ENCODE data around the gene CFAP57. TPM values are rescaled to one million over a fixed set of nuclear protein-coding genes. Genes with fewer than 3 reads are reported as not detected.
A peak's percentile ranks its signal among the peaks of the same experiment; 100 is the strongest.

Gene CFAP57
- total RNA-seq, 1 donor from 2014 or later: 0.51 TPM

DNA sequence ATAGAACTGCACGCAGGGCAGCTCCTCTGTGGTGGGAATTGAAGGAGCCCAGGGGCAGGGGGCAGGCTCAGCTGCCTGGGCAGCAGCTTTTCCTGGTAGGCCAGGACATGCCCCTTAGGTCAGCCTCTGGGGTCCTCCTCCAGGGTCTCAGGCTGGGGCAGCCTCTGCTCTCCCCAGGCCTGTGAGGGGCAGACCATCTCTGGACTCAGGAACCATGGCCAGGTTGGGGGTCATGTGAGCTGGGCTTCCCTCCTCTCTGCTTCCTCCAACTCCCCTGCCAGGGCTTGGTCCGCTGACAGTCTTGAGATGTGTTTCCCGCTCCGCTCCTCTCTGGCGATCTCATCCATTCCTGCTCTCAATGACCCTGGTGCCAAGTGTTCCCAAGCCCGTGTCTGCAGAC lies 107.5 kb downstream of the CFAP57 start:
- DNase-seq: no peak

DNA sequence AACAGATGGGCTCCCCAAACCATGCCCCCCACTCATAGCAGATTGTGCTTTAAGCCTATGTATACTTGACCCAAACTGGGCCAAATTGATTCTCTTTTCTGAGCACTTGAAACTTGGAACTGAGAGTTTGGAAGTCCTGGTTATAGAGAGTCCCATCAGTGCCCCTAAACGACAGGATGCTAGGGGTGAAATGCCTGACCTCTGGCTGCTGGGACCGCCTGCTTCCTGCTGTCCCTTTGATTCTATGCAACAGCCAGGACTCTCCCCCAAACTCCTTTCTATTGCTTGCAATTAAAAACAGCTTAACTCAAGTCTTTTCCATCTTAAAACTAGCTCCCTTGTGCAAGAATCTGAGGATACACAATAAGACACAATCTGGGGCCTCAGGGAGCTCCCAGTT lies 108.6 kb downstream of the CFAP57 start:
- no peak for DNase-seq

DNA sequence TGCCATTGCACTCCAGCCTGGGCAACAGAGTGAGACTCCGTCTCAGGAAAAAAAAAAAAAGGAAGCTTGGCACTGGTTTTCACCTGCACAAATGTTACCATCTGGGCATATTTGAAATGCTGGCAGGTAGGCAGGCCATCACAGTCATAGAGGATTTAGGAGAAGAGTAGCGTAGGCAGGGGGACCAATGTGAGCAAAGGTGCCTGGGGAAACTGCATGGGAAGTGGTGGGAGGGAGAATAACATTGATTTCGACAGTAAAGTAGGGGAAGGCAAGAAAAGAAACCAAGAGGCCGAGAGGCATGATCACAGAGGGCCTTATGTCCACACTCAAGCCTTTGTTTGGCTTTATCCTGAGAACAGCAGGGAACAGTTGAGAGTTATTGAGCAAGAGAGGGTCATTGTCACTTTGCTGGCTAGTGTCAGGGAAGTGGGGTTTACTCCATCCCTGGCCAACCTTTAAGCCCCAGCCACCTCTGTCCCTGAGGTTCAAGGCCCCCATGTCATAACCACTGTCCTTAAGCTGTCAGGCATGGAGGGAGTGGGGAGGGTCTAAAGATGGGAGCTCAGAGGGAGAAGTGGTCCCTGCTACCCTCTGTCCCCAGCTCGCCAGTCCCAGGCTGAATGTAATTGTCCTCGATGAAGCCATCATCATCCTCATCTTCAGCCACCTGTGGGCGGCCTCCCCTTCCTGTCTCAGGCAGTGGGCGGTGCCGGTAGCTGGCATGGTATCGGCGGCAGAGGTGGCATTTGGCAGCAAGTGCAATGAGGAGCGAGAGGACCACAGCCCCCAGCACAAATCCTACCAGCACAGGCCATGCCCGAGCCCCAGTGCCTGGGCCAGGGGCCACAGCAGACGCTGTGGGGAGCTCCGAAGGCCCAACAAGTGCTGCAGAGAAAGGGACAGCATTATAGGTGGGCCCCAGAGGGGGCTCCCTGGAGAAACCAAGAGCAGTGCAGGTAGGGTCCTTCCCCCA lies 110.4 kb downstream of the CFAP57 start:
- DNase-seq: no peak

DNA sequence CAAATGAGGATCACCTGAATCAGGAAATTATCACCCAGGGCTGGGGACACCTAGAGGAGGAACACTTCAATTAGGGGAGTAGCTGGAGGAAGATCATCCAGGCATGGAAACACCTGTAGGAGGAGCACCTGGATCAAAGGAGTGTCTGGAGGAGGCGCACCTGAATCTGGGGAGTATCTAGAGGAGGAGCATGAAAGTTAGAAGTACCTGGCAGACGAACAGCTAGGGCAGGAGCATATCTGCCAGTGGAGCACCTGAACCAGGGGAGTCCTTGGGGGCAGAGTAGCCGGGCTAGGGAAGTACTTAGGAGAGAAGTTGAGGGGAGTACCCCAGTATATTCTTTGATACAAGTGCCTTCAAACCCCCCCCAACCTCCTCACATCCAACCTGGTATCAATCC lies 111.9 kb downstream of the CFAP57 start:
- no peak for DNase-seq

DNA sequence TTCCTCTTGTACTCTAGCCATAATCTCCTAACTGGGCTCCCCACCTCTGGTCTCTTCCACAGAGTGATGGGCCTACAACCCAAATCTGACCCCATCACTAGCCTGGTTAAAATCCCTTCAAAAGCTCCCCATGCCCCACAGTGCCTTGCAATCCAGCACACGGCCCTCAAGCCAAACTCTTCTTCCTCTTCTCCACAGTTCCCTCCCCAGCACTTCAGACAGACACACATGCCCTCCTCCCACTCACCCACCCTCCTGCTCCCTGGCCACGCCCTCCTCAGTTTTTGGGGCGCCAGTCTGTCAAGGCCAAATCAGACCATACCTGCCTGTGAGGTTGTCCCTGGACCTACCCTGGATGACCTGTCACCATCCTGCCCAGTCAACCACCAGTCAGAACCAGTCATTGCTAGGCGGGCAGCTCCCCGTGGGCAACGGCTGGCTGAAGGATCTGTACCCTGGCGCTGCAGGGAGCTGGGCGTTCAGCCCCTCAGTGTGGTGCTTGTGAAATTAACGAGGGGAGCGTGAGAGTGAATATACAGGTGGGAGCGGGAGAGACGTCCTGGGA lies 112.5 kb downstream of the CFAP57 start:
- no peak for DNase-seq

DNA sequence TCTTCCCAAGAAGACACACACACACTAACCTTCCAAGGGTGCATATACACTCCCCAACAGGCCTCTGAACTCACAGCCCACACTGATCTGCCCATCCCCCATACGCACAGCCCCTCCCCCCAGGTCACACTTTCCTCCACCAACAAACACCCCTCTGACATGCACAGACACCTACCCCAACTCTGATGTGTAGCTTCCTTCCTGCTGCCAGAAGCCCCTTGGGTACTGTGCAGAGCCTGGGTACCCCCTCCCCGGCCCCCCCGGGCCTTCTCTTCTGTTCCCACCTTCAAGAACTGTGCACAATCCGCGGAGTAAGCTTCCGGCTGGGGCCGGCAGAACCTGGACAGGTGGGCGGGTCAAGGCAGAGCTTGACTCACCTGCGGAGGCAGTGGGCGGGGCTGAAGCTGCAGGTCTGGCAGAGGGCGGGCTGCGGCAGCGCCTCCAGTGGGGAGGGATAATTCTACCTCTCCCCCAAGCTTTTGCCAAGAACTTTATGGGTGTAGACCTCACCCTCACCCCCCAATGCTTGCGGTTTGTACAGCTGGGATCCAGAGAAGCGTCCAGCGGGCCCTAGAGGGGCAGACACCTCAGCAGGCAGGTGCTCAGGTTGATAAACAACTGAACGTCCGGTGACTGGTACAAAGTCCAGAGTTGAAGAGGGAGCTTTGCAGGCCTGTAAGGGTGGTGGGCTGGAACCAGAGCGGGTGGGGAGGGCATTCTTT lies 113.3 kb downstream of the CFAP57 start, which contains the start of gene C1orf210:
Gene C1orf210, minus strand, starts transcription at position 313 of the 722 bp plus-strand sequence. CDS start 2,311 bp downstream, outside the sequence.
- DNase-seq: peak; percentile 21

DNA sequence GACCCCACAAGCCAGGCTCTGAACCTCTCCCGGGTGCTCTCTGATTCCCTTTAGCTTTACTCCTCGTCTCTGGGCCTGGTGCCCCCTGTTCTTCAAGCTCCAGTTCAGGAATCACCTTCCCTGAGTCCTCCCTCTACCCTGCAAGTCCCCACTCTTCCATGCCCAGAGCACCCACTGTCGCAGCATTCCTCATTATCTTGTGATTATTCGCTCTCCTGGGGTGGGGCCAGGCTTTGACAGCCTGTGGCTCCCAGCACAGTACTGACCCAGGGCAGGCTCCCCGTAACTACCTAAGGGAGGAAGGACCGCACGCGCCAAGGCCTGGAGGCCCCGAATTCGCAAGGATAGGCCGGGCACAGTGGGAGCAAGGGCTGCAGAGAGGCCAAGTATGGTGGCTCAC lies 114.0 kb downstream of the CFAP57 start:
- DNase-seq: no peak

DNA sequence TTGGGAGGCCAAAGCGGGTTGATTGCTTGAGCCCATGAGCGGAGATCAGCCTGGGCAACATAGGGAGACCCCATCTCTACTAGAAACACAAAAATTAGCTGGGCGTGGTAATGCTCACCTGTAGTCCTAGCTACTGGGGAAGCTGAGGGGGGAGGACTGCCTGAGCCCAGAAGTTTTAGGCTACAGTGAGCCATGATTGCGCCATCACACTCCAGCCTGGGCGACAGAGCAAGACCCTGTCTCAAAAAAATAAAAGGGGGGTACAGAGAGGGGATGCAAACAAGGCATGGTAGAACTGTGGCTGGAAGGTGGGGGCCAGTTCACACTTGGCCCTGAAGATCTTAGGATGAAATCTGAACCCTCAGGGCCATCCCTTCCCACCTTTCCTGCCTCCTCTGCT lies 114.4 kb downstream of the CFAP57 start:
- no peak for DNase-seq

DNA sequence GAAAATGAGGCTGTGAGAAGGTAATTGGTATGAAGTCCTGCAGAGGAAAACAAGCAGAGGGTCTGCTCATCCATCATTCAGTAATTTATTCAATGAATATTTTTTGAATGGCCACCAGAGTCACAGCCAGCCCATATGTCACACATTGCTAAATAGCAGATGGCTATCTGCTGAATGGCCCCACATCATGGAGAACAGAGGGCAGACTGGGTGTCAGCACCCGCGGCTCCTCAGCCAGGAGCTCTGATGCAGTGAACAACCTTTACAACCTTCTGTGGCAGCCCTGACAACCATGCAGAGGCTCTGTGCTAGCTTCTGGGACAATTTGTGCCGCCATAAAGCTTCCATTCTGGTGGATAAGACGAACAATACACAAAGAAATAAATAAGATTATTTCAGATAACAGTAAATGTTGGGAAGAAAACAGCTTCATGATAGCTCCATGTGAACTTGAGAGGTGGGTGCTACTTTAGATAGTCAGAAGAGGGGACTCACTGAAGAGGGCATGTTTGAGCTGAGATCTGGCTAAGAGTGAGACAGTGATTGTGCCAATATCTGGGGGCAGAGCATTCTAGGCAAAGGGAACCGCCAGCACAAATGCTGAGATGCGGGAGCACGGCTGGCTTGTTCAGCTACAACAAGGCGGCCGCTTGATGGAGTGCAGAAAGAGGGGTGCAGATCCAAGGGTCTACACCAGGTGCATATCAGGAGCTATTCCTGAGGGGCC lies 116.1 kb downstream of the CFAP57 start:
- no peak for DNase-seq

DNA sequence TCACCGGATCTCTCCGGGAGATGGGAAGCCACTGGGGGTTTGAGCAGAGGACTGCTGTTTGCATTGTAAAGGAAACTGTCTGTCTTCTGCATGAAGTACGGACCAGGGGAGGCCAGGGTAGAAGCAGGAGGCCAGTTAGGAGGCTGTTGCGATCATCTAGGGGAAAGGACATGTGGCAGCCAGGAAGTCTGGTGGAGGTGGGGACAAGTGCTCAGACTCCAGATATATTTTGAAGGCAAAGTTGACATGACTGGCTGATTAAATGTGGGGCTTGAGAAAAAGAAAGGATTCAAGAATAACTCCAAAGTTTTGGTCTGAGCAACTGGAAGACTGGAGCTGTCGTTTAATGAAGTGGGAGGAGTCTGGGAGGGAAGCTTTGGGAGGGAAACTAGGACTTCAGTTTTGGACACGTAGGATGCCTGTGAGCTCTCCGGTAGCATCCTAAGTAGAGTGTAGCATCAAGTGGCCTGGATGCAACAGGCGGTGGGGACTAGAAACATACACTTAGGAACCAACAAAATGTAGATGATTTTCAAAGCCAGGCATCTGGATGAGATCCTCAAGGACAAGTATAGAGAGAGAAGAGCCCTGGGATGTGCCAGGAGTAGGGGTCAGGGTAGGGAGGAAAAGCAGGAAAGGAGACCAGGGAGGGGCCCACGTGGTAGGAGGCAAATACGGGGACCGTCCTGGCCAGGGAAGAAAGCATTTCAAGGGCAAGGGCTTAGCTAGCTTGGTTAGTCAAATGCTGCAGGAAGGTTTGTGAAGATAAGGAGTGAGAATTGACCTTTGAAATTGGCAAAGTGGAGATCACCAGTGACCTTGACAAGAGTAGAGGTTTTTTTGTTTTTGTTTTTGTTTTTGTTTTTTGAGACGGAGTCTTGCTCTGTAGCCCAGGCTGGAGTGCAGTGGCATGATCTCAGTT lies 116.9 kb downstream of the CFAP57 start:
- no peak for DNase-seq

DNA sequence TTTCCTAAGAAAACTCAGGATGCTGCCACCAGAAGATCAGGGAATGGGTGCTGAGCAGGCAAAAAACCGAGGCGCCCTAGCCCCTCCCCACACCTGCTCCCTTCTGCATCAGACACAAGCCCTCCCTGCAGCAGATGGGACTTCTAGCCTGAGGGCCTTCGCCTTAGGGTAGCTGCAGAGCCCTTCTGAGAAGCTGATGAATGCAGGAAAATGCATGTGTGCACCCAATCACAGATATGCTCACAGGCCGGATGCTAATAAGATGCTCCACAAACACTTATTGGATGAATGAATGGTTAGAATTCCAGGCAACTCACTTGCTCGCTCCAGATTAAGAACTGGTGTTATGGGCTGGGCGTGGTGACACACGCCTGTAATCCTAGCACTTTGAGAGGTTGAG lies 120.1 kb downstream of the CFAP57 start:
- DNase-seq: no peak

DNA sequence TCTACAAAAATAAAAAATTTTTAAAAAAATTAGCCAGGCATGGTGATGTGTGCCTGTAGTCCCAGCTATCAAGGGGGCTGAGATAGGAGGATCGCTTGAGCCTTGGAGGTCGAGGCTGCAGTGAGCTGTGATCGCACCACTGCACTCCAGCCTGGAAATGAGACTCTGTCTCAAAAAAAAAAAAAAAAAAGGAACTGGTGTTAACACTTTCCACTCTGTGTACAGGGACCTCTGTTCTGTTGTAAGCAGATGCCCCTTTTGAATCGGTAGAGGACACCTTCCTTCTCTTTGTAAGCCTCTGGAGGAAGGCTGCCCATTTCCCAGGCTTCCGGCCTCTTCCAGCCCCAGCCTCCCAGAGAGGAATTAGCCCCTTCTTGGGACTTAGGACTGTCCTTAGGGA lies 120.5 kb downstream of the CFAP57 start:
- no peak for DNase-seq

DNA sequence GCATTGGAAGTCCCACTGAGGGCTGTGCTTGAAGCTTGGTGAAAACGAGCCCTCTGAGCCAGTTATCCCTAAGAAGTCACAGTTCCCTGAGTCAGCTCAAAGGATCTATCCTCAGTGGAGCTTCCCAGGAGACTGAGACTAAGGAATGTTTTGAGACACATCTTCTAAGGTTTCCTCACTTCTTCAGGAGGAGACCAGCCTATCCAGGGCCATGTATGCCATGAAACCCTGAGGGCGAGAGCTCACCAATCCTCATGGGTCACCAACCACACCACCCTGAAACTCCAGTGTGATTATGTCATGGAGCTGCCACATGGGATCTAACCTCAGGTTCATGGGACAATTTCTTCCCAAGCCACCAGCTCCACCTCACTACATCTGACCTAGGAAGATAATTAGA lies 121.0 kb downstream of the CFAP57 start:
- DNase-seq: no peak

DNA sequence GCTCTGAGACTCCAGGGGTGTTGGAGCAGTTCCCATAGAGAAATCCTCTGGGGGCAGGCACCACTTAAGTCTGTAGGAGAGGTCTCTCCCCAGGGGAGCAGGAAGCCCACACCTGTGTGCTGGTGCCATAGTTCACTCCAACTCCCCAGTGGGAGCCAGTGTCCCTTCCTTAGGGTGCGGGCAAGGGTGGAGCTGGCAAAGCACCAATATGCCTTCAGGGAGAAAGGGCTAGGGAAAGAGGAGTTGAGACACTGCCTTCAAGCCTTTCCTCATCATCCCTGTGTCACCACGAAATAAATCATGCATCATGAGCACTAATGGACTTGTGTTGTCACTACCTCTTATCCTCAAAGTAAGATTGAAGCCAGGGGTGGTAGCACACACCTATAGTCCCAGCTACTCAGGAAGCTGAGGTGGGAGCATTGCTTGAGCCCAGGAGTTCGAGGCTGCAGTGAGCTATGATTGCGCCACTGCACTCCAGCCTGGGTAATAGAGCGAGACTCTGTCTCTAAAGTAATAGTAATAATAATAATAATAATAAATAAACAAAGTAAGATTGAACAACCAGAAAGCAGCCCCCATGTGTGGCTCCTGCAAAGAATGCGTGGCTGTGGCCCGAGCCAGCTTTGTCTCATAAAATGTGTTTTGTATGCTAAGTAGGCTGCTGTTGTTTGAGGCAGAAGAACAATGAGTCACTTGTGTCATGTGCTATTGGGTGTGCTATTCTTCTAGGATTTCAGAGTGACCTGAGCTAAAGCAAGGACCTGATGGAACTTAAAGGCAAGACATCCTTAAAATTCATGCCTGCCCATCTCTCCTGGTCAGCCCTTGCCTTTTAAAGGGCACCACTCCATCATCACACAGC lies 122.0 kb downstream of the CFAP57 start:
- no peak for DNase-seq

DNA sequence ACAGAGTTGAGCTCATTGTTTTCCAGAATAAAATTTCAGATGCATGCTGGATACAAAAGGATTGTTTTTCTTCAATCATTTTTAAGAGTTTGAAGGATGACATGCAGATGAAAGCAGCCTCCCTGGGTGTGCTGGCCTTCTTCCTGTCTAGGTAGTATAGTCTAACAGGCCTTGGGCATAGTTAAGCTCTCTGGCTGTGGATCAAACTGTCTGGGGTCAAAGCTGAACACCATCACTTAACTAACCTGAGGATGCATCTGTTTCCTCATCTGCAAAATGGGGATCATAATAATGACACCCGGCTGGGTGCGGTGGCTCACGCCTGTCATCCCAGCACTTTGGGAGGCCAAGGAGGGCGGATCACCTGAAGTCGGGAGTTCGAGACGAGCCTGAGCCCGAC lies 122.6 kb downstream of the CFAP57 start:
- DNase-seq: no peak

DNA sequence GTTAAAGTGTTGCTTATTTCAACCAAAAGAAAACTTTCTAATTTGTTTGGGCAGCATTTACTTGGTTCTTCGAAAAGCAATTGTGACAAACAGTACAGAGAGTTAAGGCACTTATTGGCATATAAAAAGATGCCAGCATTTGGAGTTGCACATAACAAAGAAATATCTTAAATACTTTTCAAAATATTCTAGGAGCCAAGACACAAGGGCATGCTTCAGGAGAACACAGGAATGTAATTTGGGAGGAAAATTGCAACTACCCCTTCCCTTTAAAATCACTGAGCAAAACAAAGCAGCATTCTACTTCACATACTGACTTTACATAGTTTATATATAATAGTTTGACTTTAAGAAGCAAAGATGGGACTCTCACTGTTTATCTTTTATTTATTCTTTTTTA lies 124.1 kb downstream of the CFAP57 start:
- DNase-seq: no peak

DNA sequence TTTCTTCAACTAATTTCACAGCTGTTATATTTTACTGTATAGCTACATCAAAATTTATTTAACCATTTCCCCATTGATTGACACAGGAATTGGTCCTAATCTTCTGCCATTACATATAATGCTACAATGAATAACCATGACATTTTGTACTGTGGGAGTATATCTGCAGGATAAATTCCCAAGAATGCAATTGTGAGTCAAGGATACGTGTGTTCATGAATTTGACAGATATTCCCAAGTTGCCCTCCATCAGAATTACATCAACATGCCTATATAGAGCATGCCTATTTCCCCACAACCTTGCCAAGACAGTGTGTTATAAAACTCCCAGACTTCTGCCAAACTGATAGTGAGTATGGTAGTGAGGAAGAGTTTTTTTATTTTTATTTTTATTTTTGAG lies 125.9 kb downstream of the CFAP57 start:
- DNase-seq: no peak

DNA sequence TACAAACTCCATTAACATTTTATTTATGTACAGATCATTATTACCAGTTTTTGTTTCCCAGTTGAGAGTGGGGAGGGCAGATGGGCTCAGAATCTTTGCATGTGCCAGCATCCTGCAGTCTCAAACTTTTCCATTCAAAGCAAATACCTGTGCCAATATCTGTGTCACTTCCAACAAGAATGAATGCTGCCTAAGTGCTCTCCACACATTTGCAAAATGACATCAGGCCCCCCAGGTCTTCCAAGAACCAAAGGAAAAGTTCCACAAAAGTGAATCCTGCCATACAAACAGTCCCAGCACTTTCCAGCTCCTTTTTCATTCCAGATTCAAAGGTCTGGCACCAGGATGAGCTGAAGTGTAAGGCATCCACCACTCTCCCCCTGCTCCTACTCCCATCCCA lies 127.0 kb downstream of the CFAP57 start:
- DNase-seq: no peak

DNA sequence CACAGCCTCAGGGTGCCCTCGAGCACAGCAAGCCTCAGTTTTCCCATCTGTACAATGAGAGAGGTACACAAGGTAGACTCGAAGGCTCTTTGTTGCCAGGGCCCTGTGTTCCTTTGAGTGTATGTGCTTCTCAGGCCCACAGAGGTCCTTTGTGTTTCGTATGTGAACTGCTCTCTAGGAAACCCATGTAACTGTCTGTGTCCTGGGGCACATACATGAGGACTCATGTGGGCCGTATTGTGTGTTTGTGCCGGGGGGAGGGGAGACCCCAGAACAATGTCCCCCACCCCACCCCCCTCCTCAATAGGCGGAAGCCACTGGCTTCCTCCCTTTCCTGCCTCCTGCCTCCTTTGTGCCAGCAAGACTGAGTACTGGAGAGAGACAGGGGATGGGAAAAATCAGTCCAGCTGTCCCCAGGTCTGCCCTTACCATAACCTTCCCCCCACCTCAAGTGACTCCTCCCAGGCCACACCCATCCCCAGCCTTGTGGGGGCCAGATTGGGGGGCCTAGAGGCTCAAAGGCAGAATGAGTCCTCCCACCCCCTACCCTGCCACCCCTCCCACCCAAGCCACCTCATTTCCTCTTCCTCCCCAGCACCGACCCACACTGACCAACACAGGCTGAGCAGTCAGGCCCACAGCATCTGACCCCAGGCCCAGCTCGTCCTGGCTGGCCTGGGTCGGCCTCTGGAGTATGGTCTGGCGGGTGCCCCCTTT lies 128.4 kb downstream of the CFAP57 start, which contains the start of gene TIE1:
Gene TIE1, plus strand, starts transcription at position 605 of the 717 bp plus-strand sequence. Its CDS starts 90 bp downstream, at position 695.
- DNase-seq: no peak
